Measurements from ENCODE around the gene TMEM132D. TPM values are rescaled to one million over a fixed set of nuclear protein-coding genes. Genes with fewer than 3 reads are reported as not detected.

The TMEM132D gene
- total and polyA plus RNA-seq, 2 of the 8 experiments (the other 6 are each of a cell fraction or from before 2014, with no cell fraction given) = 3.5 to 10.1 TPM

- TF ChIP-seq RXRA (IDR thresholded peaks at IDR 0.05; ENCODE audit: insufficient read depth, low read depth, low read length) = no peak
- no peak for TF ChIP-seq TEAD4 (IDR thresholded peaks at IDR 0.05; ENCODE audit: low read depth, low read length)
- no peak for TF ChIP-seq TAF7 (optimal IDR thresholded peaks at IDR 0.05; ENCODE audit: borderline replicate concordance, low read depth, low read length)
- TF ChIP-seq PHF8 (conservative IDR thresholded peaks at IDR 0.05; ENCODE audit: low read depth, low read length) = no peak
- no peak for TF ChIP-seq JUN (IDR thresholded peaks at IDR 0.05; ENCODE audit: low read depth, low read length)
- TF ChIP-seq RBBP5 (IDR thresholded peaks at IDR 0.05; ENCODE audit: borderline replicate concordance, low read depth, low read length) = no peak
Observed at GRCh38 chr12:129841251-129841650, 62.6 kb downstream of the TMEM132D start (continued).

Data from H1 (cell line).